GM21717 (cell line): Measurements from ENCODE around the gene DDX31.
"Not testable (repeated sequence)": the region's sequence is repeated elsewhere in the genome, so short reads cannot be mapped to it uniquely, and the experiment has no call there.

Experiments
- ATAC-seq: cut with Tn5 transposase; IDR thresholded peaks from one replicate; pipeline ENCODE4 v1.9.1; 2021; ENCODE audit warnings: mild to moderate bottlenecking, moderate library complexity; ENCODE audit not compliant: unreplicated experiment

DDX31 gene

DNA sequence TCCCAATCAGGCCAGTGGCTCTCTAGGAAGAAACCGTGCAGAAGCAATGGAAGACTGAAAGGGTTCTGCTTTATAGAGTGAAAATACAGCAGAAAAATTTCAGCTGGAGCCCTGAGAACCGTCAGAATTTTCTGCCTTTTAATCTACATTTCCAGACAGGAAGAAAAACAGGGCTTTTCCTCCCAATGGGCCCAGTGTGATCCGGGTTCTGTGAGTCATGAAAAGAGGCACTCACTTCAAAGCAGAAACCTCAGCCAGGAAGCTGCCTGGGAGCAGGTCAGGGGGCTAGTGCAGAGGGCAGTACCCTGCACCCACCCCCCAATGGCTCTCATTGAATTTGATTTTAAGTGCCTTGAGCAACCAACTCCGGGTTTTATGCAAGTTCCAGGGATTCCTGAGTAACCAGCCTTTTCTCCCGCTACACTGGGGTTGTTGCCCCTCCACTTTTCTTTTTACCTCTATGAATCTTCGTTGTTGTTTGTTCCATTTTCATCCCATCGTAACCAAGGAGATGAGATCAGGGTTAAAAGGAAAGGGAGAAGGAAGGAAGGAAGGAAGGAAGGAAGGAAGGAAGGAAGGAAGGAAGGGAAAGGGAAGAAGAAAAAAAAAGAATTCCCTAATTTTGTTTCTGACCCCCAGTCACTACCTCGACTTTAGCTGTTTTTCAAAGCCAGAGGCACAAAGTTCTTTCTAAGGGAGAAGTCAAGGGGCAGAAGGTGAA lies 86.0 kb downstream of the DDX31 start:
- ATAC-seq = no peak

DNA sequence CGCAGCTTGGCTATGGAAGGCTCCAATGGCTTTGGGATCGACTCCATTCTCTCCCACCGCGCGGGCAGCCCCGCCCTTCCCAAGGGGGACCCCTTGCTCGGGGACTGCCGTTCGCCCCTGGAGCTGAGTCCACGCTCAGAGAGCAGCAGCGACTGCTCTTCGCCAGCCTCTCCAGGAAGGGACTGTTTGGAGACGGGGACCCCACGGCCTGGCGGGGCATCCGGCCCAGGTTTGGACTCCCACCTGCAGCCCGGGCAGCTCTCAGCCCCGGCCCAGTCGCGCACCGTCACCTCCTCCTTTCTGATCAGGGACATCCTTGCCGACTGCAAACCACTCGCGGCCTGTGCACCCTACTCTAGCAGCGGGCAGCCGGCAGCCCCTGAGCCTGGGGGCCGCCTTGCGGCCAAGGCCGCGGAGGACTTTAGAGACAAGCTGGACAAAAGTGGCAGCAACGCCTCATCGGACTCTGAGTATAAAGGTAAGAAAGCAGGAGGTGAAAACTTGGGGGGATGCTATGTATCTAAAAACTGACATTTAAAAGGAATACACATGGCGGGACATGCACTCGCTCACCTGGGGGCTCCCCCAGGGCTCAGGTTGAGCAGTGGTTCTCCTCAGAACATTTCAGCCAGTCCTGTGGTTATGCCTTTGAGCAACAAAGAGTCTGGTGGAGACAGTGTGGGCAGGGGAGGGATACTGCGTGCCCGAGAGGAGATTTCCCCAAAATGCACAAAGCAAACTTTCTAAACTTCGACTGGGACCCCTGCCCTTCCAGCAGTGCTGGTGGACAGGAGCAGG lies 86.8 kb downstream of the DDX31 start:
- no peak for ATAC-seq

DNA sequence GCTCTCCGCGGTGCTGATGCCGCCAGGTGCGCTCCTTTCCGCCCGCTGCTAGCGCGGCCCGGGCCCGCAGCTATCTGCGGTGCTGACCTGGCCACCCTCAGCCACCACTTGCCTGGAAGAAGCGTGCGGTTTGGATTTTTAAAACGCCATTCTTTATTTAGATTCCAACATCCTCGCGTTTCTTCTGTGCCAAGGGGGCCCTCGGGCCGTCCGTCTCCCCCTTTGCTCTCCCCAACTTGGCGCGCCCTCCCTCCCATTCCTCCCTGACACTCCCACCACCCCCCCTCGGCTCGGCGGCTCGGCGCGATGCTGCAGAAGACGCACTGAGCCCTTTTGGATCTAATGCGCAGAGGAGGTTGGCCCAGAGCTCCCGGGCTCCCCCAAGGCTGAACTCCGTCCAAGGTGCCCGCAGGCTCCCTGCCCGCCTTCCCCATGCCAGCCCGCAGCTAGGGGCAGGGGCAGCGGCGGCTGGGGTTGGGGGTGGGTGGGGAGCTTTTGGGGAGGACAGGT lies 87.5 kb downstream of the DDX31 start, which contains the start of gene BARHL1:
Gene BARHL1, plus strand, starts transcription at position 331 of the 510 bp plus-strand sequence. CDS start 192 bp downstream, outside the sequence.
- ATAC-seq = no peak

DNA sequence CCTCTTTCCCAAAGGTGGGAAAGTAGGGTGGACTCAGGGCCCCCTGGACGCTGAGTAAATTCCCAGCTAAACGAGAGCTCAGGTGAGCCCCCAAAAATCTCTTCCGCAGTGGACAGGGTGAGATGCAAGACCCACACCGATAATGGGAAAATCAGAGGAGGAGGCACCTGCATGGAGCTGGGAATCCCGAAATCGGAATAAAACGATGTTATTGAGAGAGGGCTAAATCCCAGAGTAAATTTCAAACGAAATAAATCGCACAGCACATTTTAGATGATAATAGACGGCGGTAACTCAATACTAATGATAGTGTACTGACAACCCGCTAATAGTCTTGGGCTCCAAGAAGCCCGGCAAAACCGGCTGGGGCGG lies 90.4 kb downstream of the DDX31 start:
- no peak for ATAC-seq

DNA sequence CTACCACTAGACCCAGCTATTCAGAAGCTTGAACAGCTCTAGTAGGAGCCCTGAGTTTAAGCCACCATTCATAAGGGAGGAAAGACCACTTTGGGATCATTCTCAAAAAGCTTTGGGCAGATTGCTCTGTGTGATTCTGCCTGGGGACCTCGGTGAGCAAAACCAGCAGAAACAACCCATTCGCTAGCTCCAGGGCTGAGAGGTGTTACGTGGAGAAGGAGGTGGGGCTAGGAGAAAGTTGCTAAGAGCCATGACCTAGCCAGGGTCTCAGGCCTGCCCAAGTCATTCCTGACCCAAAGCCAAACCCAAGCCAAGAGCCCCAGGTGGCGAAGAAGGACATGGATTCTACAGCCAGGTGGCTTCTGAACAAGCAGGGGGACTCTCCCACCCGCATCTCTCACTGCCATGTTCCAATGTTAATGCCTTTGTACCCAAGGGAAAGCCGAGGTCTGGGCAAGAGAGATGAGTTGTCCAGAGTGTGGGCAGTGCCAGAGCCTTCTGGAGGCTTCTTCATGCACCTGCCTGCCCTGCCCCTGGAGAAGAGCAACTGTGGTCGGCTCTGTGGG lies 91.3 kb downstream of the DDX31 start:
- ATAC-seq = no peak

GRCh38 chr9:132577119-132577518 lies 92.7 kb downstream of the DDX31 start:
- ATAC-seq = no peak

- ATAC-seq = no peak
Measured at GRCh38 chr9:132575811-132576210, 94.0 kb downstream of the DDX31 start.

DNA sequence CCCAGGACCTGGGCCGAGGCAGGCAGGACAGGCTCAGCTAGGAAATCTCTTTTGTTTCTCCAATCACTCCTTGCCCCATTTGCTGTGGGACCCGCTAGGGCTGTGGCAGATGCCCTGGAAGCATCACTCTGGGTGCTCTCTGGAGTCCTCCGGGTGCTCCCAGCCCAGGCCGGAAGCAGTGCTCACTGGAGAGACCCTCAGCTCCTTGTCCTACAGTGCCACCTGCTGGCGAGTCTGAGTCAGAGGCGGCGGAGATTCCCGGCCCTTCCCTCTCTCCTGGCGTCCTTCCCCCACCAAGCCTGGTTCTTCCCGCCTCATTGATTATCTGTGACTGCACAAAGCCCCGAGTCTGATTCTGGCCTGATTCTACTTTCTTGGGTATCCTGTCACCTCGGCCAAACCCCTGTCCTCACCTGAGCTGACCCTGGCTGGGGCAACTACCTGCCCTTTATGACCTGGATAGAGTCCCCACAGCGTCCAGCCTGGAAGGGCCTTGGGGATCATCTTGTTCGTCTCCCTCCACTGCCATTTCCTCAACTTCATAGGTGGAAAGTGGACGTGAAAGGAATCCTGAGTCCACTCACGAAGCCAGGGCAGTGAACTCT lies 94.7 kb downstream of the DDX31 start:
- no peak for ATAC-seq

DNA sequence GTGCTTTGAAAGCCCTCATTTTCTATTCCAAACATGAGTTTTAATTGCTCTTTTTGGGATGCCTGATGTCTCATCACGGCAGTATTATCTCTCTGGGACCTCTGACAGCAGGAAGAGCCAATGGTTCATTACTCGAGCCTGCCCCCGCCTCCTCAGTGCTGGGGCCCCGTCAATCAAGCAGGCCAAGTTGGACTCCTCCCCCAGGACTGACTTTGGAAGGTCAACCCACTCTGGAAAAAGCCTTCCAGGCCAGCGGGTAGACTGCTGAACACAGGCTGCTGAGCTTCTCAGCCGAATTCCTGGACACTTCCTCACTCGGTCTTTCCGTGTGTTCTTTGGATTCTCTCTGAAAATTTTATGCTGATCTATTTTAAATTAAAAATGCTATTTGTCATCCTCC lies 96.9 kb downstream of the DDX31 start:
- no peak for ATAC-seq

DNA sequence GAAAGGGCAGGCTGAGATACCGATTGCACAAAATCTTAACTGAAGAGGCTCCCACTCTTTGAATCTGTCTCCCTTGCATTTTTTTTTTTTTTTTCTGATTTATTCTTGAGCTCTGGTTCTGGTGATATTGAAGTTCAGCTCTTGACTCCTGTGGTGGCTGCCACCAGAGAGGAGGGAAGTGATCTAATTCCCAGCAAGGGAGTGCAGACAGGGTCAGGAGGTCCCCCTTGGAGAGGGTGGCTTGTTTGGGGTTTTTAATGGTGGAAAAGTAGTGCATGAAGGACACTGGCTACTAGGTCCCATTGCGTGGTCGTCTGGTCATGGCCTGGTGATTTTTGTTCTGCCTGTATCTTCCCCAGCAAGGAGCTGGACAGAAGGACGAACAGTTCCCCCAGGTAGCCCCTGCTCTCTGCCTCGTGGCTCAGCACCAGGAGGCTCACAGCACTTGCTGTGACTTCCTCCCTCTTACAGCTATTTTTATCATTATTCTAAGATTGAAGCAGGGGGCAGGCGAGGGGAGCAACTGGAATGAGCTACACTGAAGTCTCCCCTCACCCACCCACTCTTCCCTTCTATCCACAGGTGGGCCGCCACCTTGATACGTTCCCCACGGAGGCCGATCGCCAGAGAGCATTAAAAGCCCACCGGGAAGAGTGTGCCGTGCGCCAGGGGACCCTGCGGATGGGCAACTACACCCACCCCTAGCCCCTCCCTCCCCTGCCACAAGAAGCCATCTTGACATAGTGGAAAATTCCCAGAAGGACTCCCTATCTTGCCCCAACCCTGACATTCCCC lies 97.8 kb downstream of the DDX31 start:
- ATAC-seq = no peak

DNA sequence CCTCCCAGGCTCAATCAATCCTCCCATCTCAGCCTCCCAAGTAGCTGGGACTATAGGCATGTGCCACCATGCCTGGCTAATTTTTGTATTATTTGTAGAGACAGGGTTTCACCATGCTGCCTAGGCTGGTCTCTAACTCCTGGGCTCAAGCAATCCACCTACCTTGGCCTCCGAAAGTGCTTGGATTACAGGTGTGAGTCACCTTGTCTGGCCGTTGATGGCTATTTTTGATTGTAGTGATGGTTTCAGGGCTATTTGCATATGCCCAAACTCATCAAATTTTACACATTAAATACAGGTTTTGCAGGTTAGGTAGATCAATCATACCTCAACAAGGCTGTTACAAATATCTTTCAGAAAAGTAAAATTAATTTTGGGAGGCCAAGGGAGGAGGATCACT lies 101.0 kb downstream of the DDX31 start:
- ATAC-seq = not testable (repeated sequence)

GRCh38 chr9:132564526-132564925 lies 105.3 kb downstream of the DDX31 start:
- ATAC-seq = no peak

GRCh38 chr9:132562306-132562573 lies 107.5 kb downstream of the DDX31 start:
- no peak for ATAC-seq

DNA sequence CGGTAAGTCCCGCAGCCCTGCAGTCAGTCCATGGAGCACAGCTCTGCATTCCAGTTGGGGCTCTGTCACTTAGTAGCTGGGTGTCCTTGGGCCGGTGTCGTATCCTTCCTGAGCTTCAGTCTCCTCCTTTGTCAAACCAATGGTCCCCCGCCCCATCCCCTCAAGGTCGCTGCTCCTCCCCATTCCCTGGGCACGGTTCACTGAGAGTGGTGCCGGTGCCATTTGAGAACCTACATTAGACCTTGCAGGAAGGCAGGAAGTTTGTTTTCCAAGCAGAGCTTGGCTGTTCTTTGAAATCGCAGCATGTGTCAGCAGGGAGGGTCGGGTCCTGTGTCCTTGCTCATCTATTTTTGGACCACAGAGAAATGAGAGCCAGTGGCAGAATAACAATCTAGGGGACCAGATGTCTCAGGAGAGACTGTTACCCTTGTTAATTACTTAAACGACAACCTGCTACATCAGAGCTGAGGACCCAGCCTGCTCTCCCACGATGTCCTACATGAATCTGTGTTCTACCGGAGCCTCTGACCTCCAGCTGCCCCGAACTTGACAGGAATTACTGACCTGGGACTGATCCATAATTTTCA lies 109.1 kb downstream of the DDX31 start:
- no peak for ATAC-seq

GRCh38 chr9:132559711-132560110 lies 110.1 kb downstream of the DDX31 start:
- ATAC-seq = no peak

GRCh38 chr9:132557159-132557558 lies 112.6 kb downstream of the DDX31 start:
- no peak for ATAC-seq

DNA sequence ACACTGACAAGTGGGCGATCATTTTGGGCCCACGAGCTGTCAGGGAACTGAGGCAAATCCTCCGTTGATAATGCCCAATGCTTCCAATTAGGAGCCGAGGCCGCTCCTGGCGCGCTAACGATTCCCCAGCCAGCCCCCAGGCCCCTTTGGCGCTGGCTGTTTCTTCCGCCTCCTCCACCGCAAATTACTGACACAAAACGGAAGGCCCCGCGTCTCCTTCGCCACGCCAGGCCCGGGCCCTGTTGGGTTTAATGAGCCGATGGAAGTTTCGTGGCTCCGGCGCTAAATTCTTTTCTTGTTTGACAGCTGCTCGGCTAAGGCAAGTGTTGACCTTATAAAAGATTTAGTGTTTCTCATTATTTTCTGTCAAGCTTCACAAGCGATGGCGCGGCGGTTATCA lies 113.1 kb downstream of the DDX31 start:
- ATAC-seq = no peak

- ATAC-seq = no peak
Measured at GRCh38 chr9:132556235-132556634, 113.5 kb downstream of the DDX31 start.

DNA sequence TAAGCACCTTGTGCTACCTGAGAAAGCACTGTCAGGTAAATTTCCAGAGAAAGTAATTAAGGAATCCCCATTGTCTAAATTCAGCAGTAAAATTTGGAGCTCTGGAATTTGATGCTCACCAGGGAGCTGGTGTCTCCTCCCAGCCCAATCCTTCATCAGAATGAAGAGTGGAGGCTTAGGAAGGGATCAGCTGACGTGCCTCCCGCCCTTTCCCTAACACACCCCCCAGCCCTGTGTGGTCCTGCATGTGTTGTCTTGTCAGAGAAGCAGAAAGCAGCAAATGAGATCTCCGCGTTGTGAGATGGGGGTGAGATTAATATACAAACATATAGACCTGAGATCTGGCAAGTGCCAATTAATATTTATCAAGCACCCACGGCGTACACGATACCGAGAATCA lies 114.3 kb downstream of the DDX31 start:
- no peak for ATAC-seq

DNA sequence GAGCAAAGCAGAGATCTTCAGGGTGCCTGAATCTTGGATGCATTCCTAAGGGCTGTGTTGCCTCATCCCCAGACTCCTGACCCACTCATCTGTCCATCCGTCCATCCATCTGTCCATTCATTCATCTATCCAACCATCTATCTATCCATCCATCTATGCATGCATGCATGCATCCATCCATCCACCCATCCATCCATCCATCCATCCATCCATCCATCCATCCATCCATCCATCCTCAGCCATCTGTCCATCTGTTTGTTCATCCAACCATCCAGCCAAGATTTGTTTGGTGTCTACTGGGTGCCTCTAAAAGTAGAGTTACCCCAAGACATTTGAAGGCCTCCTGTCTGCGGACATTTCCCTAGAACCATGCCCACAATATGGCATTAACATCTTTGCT lies 115.0 kb downstream of the DDX31 start:
- ATAC-seq = no peak
